ENCODE measurements around the gene ZNF618. TPM values are rescaled to one million over a fixed set of nuclear protein-coding genes. Genes with fewer than 3 reads are reported as not detected.

The ZNF618 gene
- total RNA-seq, 1 experiment from 2014 or later, result 7.1 TPM

- DNase-seq (ENCODE audit: low read depth), result no peak
- in situ Hi-C loops (cut with HindIII; ENCODE audit: low pct_unique_long_range_greater_than_20kb, low sequenced_read_pairs), result no loop called here
Measured at GRCh38 chr9:113876993-113877368, 872 bp downstream of the ZNF618 start.

DNA sequence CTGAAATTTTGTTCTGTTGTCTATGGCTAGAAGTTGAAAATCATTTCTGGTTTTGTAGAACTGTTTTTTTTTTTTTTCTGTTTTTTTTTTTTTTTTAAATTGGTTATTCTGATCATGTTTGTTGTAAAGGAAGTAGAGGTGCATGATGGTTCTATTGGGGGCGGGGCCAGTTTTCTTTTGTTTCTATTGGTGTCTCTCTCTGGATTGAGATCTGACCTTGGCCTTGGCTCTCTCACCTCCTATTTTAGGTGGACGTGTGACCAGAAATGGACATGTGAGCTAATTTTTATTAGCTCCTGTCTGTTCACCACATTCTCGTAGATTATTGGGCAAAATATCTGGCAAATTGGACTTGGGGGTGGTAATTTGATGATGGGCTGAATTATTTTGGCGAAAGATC is 3.2 kb downstream of the ZNF618 start:
- in situ Hi-C loops (cut with HindIII; ENCODE audit: low pct_unique_long_range_greater_than_20kb, low sequenced_read_pairs), result no loop called here

DNA sequence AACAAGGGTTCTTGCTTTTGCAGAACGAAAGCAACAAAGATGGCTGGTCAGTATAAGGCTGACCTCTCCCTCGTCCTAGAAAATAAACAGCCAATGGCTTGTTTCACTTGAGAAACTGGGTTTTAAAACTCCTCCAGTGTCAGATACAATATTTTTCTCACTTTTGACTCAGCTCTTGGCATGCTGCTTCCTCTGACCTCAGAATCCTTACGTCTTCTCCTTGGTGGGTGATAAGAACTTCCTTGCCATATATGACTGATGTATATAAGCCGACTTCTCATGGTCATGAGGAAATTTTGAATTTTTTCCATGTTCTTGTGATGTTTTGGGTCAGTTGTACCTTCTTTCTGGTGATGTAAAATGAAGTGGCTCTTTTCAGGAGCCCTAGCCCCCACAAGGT is 3.8 kb downstream of the ZNF618 start:
- in situ Hi-C loops (cut with HindIII; ENCODE audit: low pct_unique_long_range_greater_than_20kb, low sequenced_read_pairs), result no loop called here
- DNase-seq (ENCODE audit: low read depth), result no peak

More for the DNA sequence above, 3.2 kb downstream of the ZNF618 start:
- no peak for DNase-seq (ENCODE audit: low read depth)

- in situ Hi-C loops (cut with HindIII; ENCODE audit: low pct_unique_long_range_greater_than_20kb, low sequenced_read_pairs), result no loop called here
- no peak for DNase-seq (ENCODE audit: low read depth)
Measured at GRCh38 chr9:113882181-113882580, 6.1 kb downstream of the ZNF618 start.

GRCh38 chr9:113882636-113883164 is 6.6 kb downstream of the ZNF618 start:
- in situ Hi-C loops (cut with HindIII; ENCODE audit: low pct_unique_long_range_greater_than_20kb, low sequenced_read_pairs), result no loop called here
- DNase-seq (ENCODE audit: low read depth), result no peak

DNA sequence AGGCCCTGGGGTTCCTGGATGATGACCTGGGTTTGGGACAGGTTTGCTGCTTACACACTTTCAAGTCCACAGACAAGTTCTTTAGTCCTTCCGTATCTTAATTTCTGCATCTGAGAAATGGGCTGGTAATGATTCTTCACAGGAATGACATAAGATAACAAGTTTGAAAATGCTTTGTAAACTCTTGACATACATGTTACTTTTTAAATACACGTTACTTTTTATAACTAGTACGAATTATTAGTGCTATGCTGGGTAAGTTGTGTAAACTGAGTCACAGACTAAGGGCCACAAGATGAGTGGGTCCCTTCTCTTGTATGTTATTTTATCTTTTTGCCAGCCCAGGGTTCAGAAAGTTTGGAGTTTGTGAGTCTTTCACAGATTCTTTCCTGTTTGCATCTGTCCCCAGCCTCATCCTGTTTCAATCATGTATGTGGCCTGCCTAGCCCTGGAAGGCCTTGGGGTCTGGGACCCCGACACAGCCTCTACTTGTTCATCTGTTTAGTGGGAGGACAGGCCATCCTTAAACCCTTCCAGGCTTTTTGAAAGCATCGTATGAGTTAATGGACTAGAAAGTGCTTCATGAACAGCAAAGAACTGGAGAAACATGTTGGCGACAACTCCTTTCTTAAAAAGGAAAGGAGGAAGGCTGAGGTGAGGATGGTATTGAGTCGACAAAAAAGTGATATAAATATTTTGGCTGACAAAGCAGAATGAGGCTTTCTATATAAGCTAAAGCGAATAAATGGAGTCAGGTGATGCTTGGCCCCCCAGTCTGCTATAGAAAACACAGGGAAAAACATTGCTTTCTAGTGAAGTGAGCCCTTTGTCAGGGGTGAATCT is 9.3 kb downstream of the ZNF618 start:
- DNase-seq (ENCODE audit: low read depth), result no peak
- in situ Hi-C loops (cut with HindIII; ENCODE audit: low pct_unique_long_range_greater_than_20kb, low sequenced_read_pairs), result no loop called here

- in situ Hi-C loops (cut with HindIII; ENCODE audit: low pct_unique_long_range_greater_than_20kb, low sequenced_read_pairs), result no loop called here
- no peak for DNase-seq (ENCODE audit: low read depth)
Measured at GRCh38 chr9:113886026-113886369, 9.9 kb downstream of the ZNF618 start.

GRCh38 chr9:113886466-113886865 is 10.4 kb downstream of the ZNF618 start:
- DNase-seq (ENCODE audit: low read depth), result no peak
- in situ Hi-C loops (cut with HindIII; ENCODE audit: low pct_unique_long_range_greater_than_20kb, low sequenced_read_pairs), result no loop called here

- in situ Hi-C loops (cut with HindIII; ENCODE audit: low pct_unique_long_range_greater_than_20kb, low sequenced_read_pairs), result no loop called here
- no peak for DNase-seq (ENCODE audit: low read depth)
Measured at GRCh38 chr9:113886933-113887332, 10.8 kb downstream of the ZNF618 start.

DNA sequence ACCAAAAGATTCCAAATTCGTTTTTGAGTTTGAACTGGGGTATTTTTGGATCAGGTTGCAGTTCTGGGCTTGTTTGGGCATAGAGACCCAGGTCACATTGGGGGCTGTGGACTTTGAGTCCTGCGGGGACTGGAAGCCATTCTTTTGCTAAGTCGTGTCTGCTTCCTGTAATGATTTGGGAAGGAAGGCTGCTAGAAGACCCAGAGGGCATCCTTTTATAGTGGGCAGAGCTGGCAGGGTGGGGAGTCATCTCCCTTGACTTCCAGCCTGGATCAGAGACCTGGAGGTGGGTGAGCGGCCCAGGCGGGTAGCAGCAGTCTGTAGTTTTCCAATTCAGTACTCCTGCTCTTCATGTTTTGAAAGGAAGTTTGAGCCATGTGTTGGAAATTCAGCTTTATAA is 11.3 kb downstream of the ZNF618 start:
- in situ Hi-C loops (cut with HindIII; ENCODE audit: low pct_unique_long_range_greater_than_20kb, low sequenced_read_pairs), result no loop called here
- no peak for DNase-seq (ENCODE audit: low read depth)

- in situ Hi-C loops (cut with HindIII; ENCODE audit: low pct_unique_long_range_greater_than_20kb, low sequenced_read_pairs), result no loop called here
Measured at GRCh38 chr9:113888336-113888735, 12.2 kb downstream of the ZNF618 start.

GRCh38 chr9:113888976-113889375 is 12.9 kb downstream of the ZNF618 start:
- in situ Hi-C loops (cut with HindIII; ENCODE audit: low pct_unique_long_range_greater_than_20kb, low sequenced_read_pairs), result no loop called here
- DNase-seq (ENCODE audit: low read depth), result no peak

More at GRCh38 chr9:113888336-113888735, 12.2 kb downstream of the ZNF618 start:
- DNase-seq (ENCODE audit: low read depth), result no peak

DNA sequence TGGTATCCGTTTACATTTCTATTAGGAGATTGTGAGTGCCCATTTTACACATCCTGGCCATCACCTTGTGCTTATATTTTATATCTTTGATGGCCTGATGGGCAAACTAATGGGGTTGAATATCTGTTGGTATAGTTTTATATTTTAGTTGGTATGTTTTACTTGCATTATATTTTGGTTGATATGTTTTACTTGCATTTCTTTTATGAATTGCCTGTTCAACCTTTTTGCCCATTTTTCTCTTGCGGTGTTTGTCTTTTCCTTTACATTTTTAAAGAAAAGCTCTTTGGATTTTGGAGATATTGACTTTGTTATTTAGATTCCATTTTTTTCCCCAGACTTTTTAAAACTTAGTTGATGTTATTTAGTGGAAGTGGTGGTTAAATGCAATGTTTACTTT is 14.6 kb downstream of the ZNF618 start:
- DNase-seq (ENCODE audit: low read depth), result no peak
- in situ Hi-C loops (cut with HindIII; ENCODE audit: low pct_unique_long_range_greater_than_20kb, low sequenced_read_pairs), result no loop called here

- DNase-seq (ENCODE audit: low read depth), result no peak
- in situ Hi-C loops (cut with HindIII; ENCODE audit: low pct_unique_long_range_greater_than_20kb, low sequenced_read_pairs), result no loop called here
Measured at GRCh38 chr9:113892861-113893491, 16.9 kb downstream of the ZNF618 start.

GRCh38 chr9:113894166-113894565 is 18.1 kb downstream of the ZNF618 start:
- in situ Hi-C loops (cut with HindIII; ENCODE audit: low pct_unique_long_range_greater_than_20kb, low sequenced_read_pairs), result no loop called here
- DNase-seq (ENCODE audit: low read depth), result no peak

GRCh38 chr9:113895526-113895925 is 19.4 kb downstream of the ZNF618 start:
- in situ Hi-C loops (cut with HindIII; ENCODE audit: low pct_unique_long_range_greater_than_20kb, low sequenced_read_pairs), result no loop called here
- DNase-seq (ENCODE audit: low read depth), result no peak

DNA sequence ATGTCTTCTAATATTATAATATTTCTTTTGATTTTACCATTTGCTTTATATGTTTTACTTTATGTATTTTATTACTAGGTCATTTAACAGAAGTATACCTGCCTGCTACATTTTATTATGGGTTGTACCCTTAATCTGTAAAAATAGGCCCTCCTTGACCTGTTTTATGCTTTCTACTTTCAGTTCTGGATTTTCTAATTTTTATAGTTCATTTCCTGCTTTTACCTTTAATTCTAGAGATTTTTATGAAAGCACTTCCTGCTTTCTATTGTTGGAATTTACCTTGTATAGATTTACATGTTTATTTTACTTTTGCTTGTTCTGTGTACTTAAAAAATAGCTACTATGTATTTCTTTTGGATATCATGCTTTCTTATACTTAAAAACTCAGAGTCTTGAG is 20.6 kb downstream of the ZNF618 start:
- in situ Hi-C loops (cut with HindIII; ENCODE audit: low pct_unique_long_range_greater_than_20kb, low sequenced_read_pairs), result no loop called here
- DNase-seq (ENCODE audit: low read depth), result no peak

- in situ Hi-C loops (cut with HindIII; ENCODE audit: low pct_unique_long_range_greater_than_20kb, low sequenced_read_pairs), result no loop called here
Measured at GRCh38 chr9:113898151-113898550, 22.0 kb downstream of the ZNF618 start.

DNA sequence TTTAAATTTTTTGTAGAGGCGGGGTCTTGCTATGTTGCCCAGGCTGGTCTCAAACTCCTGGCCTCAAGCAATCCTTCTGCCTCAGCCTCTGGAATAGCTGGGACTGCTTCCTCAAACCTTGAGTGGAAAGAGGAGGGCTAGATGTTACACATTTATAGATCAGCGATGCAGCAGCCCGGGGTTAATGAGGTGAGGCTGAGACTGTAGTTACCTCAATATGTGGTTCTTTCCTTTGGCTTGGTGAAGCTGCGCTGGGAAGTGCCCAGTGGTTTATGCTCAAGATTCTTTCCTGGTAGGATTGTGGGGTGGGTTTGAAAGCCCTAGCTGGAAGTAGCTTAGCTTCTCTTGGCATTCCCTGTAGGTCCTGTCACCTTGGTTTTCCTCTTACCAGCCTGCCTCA is 22.5 kb downstream of the ZNF618 start:
- in situ Hi-C loops (cut with HindIII; ENCODE audit: low pct_unique_long_range_greater_than_20kb, low sequenced_read_pairs), result no loop called here
- DNase-seq (ENCODE audit: low read depth), result peak; percentile 44

More at GRCh38 chr9:113898151-113898550, 22.0 kb downstream of the ZNF618 start:
- no peak for DNase-seq (ENCODE audit: low read depth)

DNA sequence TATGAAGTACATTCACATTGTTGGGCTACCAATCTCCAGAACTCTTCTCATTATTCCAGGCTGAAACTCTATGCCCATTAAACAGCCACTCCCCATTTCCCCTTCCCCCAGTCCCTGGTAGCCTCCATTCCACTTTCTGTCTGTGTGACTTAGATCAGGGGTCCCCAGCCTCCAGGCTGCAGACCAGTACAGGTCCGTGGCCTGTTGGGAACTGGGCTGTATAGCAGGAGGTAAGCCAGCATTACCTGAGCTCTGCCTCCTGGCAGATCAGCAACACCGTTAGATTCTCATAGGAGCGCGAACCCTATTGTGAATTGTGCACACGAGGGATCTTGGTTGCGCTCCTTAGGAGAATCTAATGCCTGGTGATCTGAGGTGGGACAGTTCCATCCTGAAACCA is 23.1 kb downstream of the ZNF618 start:
- no peak for DNase-seq (ENCODE audit: low read depth)
- in situ Hi-C loops (cut with HindIII; ENCODE audit: low pct_unique_long_range_greater_than_20kb, low sequenced_read_pairs), result no loop called here

All from Caki2 (cell line).